Stimulated activated naive CD8-positive, alpha-beta T cell treated with anti-CD3 and anti-CD28 coated beads, Interleukin-15, amount 100 ng/mL, for 72 hours (primary cell): Measurements from ENCODE around the gene CCDC86.

Experiments used
- ATAC-seq: fragments of 150-1000 bp; cut with Tn5 transposase; 2 replicates; pipeline ENCODE4 v1.10.0; 2021; ENCODE audit warnings: mild to moderate bottlenecking, moderate library complexity
- DNase-seq, 2 donors: peaks; one replicate each; pipeline ENCODE4 v3.0.0; 2021 to 2022
- H3K27ac Mint-ChIP-seq, 2 donors: one replicate each; pipeline ENCODE4 v1.8.0; 2022; ENCODE audit warnings: mild to moderate bottlenecking in 2 of 2, mixed read lengths in 2 of 2, moderate library complexity in 2 of 2
- H3K27me3 Mint-ChIP-seq: one replicate; pipeline ENCODE4 v1.8.0; 2022; ENCODE audit warnings: mixed read lengths
- H3K4me1 Mint-ChIP-seq: one replicate; pipeline ENCODE4 v1.8.0; 2022; ENCODE audit warnings: mild to moderate bottlenecking, mixed read lengths
- H3K4me3 Mint-ChIP-seq, 2 donors: one replicate each; pipeline ENCODE4 v1.8.0; 2022; ENCODE audit warnings: mild to moderate bottlenecking in 2 of 2, mixed read lengths in 2 of 2, moderate library complexity in 1 of 2
- H3K9me3 Mint-ChIP-seq, 2 donors: one replicate each; pipeline ENCODE4 v1.8.0; 2022; ENCODE audit warnings: mixed read lengths in 2 of 2

The CCDC86 gene

GRCh38 chr11:60844045-60844869 is 2.3 kb downstream of the CCDC86 start:
- Mint-ChIP-seq H3K4me1 (peaks cover 52% of the 10 kb centered on the region), H3K27ac (peak overlapping the region; percentile 90 to 95), H3K27me3 (no peaks in the 10 kb centered on the region), H3K4me3 (peak overlapping the region; percentile 94), H3K9me3 (peaks cover 0 to 6% of the 10 kb centered on the region in 2 donors)
- ATAC-seq (no peak), DNase-seq (no peak)

DNA sequence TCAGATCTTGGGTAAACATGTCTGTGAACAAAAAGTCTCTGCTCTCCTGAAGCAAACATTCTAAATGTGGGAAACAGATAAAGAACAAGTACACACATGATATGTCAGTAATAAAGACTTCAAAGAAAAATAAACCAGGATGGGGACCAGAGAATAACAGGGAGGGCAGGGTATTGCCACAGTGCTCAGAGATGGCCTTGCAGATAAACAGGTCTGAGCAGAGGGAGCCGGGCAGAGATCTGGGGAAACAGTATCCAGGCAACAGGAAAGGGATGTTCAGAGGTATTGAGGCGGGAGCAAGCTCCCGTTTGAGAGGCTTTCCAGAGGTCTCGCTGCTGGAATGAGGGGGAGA is 2.9 kb downstream of the CCDC86 start:
- ATAC-seq: no peak
- no peaks in the 10 kb centered on the region for H3K27me3 Mint-ChIP-seq
- no peak for DNase-seq
- H3K27ac Mint-ChIP-seq: peak overlapping the region; percentile 42 to 83
- peak overlapping the region; percentile 94 for H3K4me3 Mint-ChIP-seq
- H3K9me3 Mint-ChIP-seq: peaks cover 0 to 6% of the 10 kb centered on the region in 2 donors
- H3K4me1 Mint-ChIP-seq: peaks cover 52% of the 10 kb centered on the region

GRCh38 chr11:60845338-60845737 is 3.4 kb downstream of the CCDC86 start:
- DNase-seq (no peak), ATAC-seq (no peak)
- Mint-ChIP-seq H3K4me1 (peaks cover 49% of the 10 kb centered on the region), H3K4me3 (peak overlapping the region; percentile 94), H3K27ac (peak overlapping the region in 1 of 2 donors; percentile 20), H3K27me3 (no peaks in the 10 kb centered on the region), H3K9me3 (peaks cover 0 to 6% of the 10 kb centered on the region in 2 donors)

DNA sequence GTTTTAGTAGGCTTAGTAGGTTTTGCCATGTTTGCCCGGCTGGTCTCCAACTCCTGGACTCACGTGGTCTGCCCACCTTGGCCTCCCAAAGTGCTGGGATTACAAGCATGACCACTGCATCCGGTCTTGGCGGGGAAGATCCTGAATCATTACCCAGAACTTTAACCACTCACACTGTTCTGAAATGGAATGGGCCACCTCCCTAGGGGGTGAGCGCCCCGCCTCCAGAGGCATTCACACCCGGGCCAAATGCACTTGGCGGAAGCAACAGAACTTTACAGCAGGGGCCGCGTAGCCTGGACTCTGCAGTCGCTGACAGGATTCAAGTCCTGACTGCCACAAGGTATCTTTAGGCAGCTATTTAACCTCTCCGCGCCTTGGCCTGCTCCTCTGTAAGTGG is 5.4 kb downstream of the CCDC86 start:
- no peak for ATAC-seq
- Mint-ChIP-seq H3K4me1 (peaks cover 32% of the 10 kb centered on the region), H3K27me3 (no peaks in the 10 kb centered on the region), H3K9me3 (no peaks in the 10 kb centered on the region), H3K27ac (no peak overlapping the region), H3K4me3 (no peak overlapping the region)
- no peak for DNase-seq

DNA sequence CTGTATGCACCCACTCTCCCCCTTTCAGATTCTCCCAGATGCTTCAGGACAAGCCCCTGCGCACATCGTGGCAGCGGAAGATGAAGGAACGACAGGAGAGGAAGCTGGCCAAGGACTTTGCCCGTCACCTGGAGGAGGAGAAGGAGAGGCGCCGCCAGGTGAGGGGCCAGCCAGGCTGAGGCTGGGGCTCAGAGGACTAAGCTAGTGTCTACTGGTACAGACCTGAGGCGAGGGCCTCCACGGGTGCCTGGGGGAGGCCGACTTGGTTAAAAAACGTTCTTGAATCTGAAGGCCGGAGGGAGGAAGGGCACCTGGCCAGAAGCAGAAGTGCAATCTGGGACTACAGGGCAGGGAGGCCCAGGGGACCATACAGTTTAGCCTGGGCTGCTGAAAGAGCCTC is 6.0 kb downstream of the CCDC86 start:
- no peaks in the 10 kb centered on the region for H3K27me3 Mint-ChIP-seq
- no peaks in the 10 kb centered on the region for H3K9me3 Mint-ChIP-seq
- DNase-seq (no peak), ATAC-seq (no peak)
- peak overlapping the region in 1 of 2 donors; percentile 92 for H3K27ac Mint-ChIP-seq
- peaks cover 32% of the 10 kb centered on the region for H3K4me1 Mint-ChIP-seq
- no peak overlapping the region for H3K4me3 Mint-ChIP-seq

DNA sequence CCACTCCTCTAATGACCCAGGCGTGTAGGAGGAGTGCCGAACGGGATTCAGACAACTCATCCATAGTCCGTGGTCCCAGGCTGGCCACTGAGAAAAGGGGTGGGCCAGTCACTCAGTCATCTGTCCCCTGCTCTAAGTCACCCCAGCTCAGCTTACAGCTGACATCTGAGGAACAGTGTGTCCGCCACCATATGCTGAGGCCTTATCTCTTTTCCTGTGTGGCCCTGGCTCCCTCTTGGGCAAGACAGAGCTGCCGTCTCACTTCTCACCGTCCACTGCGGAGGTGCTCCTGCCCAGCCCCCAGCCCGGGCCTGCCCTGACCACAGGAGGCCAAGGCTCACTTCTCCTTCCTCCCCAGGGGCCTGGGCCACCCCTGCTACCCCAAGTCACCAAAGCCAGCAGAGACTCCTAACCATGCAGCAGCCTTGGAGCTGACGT is 6.8 kb downstream of the CCDC86 start:
- no peak overlapping the region for H3K4me3 Mint-ChIP-seq
- no peaks in the 10 kb centered on the region for H3K27me3 Mint-ChIP-seq
- H3K27ac Mint-ChIP-seq: peak overlapping the region in 1 of 2 donors; percentile 47
- ATAC-seq (no peak), DNase-seq (no peak)
- H3K4me1 Mint-ChIP-seq: peaks cover 26% of the 10 kb centered on the region
- H3K9me3 Mint-ChIP-seq: no peaks in the 10 kb centered on the region

DNA sequence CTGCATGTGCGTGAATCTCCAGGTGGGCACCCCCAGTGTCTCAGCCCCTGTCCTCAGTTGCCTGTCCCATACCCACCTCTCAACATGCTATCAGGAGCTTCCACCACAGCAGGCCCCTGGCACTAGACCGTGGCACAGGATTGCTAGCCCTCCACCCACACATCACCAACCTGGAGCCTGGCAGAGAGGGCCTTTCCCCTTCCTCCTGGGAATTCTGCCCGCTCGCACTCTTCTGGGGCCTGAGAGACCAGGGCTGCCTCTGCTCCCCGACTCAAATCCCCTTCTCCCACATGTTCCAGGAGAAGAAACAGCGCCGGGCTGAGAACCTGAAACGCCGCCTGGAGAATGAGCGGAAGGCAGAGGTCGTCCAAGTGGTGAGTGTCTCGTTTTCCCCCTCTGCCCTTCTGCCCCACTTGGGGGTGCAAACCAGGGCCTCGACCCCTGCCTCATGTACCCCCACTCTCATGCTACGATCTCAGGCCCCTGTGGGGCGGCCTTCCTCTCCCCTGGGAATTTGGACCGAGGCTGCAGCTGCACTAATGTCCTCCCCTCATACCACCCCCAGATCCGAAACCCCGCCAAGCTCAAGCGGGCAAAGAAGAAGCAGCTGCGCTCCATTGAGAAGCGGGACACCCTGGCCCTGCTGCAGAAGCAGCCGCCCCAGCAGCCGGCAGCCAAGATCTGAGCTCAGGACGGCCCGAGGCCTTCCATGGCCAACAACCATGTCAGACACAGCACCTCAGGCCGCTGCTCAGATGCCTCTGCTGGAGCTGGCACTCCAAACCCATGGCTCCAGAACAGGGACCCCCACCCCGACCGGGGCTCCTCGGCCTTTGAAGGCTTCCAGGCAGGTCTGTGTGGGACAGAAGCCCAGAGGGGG is 8.0 kb downstream of the CCDC86 start:
- no peaks in the 10 kb centered on the region for H3K27me3 Mint-ChIP-seq
- H3K27ac Mint-ChIP-seq: peak overlapping the region in 1 of 2 donors; percentile 85

GRCh38 chr11:60851327-60852104 is 9.6 kb downstream of the CCDC86 start:
- no peak for DNase-seq
- Mint-ChIP-seq H3K9me3 (no peaks in the 10 kb centered on the region), H3K27ac (no peak overlapping the region), H3K4me1 (peaks cover 17% of the 10 kb centered on the region), H3K4me3 (no peak overlapping the region), H3K27me3 (no peaks in the 10 kb centered on the region)
- ATAC-seq: no peak

More for the DNA sequence above, 8.0 kb downstream of the CCDC86 start:
- ATAC-seq (no peak), DNase-seq (no peak)
- Mint-ChIP-seq H3K4me3 (no peak overlapping the region), H3K9me3 (no peaks in the 10 kb centered on the region), H3K4me1 (peaks cover 16% of the 10 kb centered on the region)

- H3K9me3 Mint-ChIP-seq: no peaks in the 10 kb centered on the region
- H3K4me3 Mint-ChIP-seq: no peak overlapping the region
- H3K4me1 Mint-ChIP-seq: peaks cover 21% of the 10 kb centered on the region
- DNase-seq (no peak), ATAC-seq (peak; percentile 20)
- H3K27me3 Mint-ChIP-seq: no peaks in the 10 kb centered on the region
- H3K27ac Mint-ChIP-seq: no peak overlapping the region
These were observed 10.4 kb downstream of the CCDC86 start for GRCh38 chr11:60852117-60852981.

DNA sequence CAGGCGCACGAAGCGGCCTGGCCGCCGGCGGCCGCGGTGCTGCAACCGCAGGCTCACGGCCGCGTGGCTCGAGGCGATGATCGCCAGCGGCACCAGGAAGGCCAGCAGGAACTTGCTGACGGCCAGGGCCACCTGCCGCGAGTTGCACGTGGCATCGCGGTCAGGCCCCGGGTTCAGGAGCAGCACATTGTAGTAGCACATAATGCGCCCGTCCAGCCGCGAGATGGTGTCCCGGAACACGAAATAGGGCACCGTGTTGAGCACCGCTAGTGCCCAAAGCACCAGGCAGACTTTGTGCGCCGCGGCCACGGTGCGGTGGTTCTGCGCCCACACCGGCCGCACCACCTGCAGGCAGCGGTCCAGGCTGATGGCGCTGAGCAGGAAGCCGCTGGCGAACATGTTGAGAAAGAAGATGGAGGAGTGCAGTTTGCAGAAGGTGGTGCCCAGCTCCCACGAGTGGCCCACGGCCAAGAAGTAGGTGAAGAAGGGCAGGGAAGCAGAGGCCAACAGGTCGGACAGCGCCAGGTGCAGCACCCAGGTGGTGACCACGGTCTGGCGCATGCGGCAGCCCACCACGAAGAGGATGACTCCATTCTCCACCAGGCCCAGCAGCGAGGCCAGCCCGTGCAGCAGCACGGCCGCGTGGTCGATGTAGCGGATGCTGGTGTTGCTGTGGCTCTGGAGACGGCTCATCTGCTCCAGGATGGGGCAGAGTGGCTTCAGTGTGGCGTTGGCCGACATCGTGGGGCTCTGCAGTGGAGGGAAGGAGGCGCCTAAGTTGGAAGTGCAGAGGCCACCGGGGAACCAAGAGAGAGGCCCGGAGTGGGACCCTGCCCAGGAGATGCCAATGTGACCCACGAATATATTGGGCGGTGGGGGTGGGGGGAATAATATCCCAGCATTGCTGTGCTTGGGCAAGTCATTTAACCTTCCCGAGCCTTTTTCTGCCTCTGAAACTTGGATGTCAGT is 11.4 kb downstream of the CCDC86 start:
- no peaks in the 10 kb centered on the region for H3K27me3 Mint-ChIP-seq

GRCh38 chr11:60854140-60854846 is 12.4 kb downstream of the CCDC86 start:
- Mint-ChIP-seq H3K9me3 (no peaks in the 10 kb centered on the region), H3K4me3 (no peak overlapping the region), H3K27ac (no peak overlapping the region), H3K4me1 (peaks cover 41% of the 10 kb centered on the region), H3K27me3 (no peaks in the 10 kb centered on the region)
- no peak for DNase-seq
- ATAC-seq: no peak

More for the DNA sequence above, 11.4 kb downstream of the CCDC86 start:
- H3K9me3 Mint-ChIP-seq: no peaks in the 10 kb centered on the region
- H3K4me3 Mint-ChIP-seq: no peak overlapping the region
- peaks cover 31% of the 10 kb centered on the region for H3K4me1 Mint-ChIP-seq
- no peak overlapping the region for H3K27ac Mint-ChIP-seq
- ATAC-seq: no peak
- no peak for DNase-seq

- Mint-ChIP-seq H3K27me3 (no peaks in the 10 kb centered on the region), H3K4me1 (peaks cover 44% of the 10 kb centered on the region), H3K9me3 (no peaks in the 10 kb centered on the region), H3K4me3 (no peak overlapping the region), H3K27ac (no peak overlapping the region)
- ATAC-seq: no peak
- no peak for DNase-seq
These were observed 13.2 kb downstream of the CCDC86 start for GRCh38 chr11:60854847-60855725.
